Colonic mucosa (tissue), 4 donors: ENCODE results near the gene SEC11A. TPM values are rescaled to one million over a fixed set of nuclear protein-coding genes. Genes with fewer than 3 reads are reported as not detected.
A peak's percentile ranks its signal among the peaks of the same experiment; 100 is the strongest.

Experiments
- DNase-seq: peaks from one replicate; pipeline ENCODE4 v3.0.0-alpha.2; 2020
- H3K27ac ChIP-seq: fragments of 200-600 bp; one replicate; pipeline ENCODE4 v1.8.0; 2021
- H3K27me3 ChIP-seq: fragments of 200-600 bp; one replicate; pipeline ENCODE4 v1.8.0; 2021
- H3K36me3 ChIP-seq: fragments of 200-600 bp; one replicate; pipeline ENCODE4 v1.8.0; 2021
- H3K4me1 ChIP-seq: fragments of 200-600 bp; one replicate; pipeline ENCODE4 v1.8.0; 2021; ENCODE audit warnings: mild to moderate bottlenecking
- H3K4me3 ChIP-seq: fragments of 200-600 bp; one replicate; pipeline ENCODE4 v1.8.0; 2021
- H3K9ac ChIP-seq, 2 donors: one replicate each; pipeline ENCODE4 v1.7.0; 2013; ENCODE audit warnings: control low read depth in 2 of 2, low read depth in 2 of 2, low read length in 2 of 2
- H3K9me3 ChIP-seq: fragments of 200-600 bp; one replicate; pipeline ENCODE4 v1.8.0; 2021
- CTCF ChIP-seq: fragments of 200-600 bp; IDR thresholded peaks from one replicate; pipeline ENCODE4 v1.8.0; 2022; ENCODE audit warnings: antibody characterized with exemption, mild to moderate bottlenecking
- intact Hi-C: fragments of 100-400 bp; cut with DNase I; formaldehyde crosslinking; loops from one replicate; pipeline ENCODE4 v1.14.1; 2022
- total RNA-seq, 2 donors: library from RNA; stranded (reverse); fragmentation: NEBNext Ultra II Directional in 1 of 2; extraction: Animal tissue kit (Norgen Biotek cat#: 25700) in 1 of 2; gene quantifications; one replicate each; pipeline ENCODE4 v1.2.1, GENCODE V29; 2021
- donor health status: healthy.
- donor health status: DM: no; HTN: no; CAD: no.
- donor health status: DM: no; HTN: no; CAD: no.

Gene SEC11A
- total RNA-seq, 2 donors from 2014 or later: 146 to 154 TPM

- H3K9ac ChIP-seq: peak overlapping the region; percentile 12 to 62
- H3K36me3 ChIP-seq: no peaks in the 10 kb centered on the region
- H3K9me3 ChIP-seq: no peaks in the 10 kb centered on the region
- no peak for DNase-seq
- intact Hi-C loops: loop anchor here (10.0 kb wide), 1 partner anchor 56 kb away; the partner anchor contains the start of gene SEC11A
- H3K27me3 ChIP-seq: no peaks in the 10 kb centered on the region
- TF ChIP-seq CTCF: no peak
- peak overlapping the region; percentile 61 for H3K27ac ChIP-seq
- peak overlapping the region; percentile 65 for H3K4me3 ChIP-seq
- no peaks in the 10 kb centered on the region for H3K4me1 ChIP-seq
Measured at GRCh38 chr15:84658788-84659411, 57.0 kb downstream of the SEC11A start.

DNA sequence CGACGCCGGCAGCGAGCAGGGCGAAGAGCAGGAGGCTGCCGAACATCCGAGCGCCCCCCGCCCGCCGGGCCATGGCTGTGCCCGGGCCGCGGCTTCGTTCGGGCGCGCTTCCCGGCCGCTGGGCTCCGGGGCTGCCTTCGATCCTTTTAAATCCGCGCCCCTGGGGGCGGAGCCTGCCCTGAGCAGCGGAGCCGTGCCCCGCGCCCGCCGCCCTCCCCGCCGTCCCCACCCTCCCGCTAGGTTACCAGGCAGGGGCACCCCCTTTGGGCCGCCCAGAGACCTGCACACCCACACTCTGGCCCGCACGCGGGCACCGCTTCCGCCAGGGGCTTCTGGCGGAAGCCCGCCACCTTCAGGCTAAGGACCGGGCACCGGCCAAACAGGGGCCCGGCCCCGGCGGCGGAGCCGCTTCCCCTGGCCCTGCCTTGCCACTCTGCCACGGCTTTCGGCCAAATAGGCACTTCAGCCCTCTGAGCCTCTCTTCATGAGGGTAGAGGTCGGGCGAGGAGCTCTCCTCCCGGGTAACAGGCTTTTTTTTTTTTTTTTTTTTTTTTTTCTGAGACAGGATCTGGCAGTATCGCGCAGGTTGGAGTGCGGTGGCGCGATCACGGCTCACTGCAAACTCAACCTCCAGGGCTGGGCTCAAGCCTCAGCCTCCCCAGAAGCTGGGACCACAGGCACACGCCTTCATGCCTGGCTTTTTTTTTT, 57.7 kb downstream of the SEC11A start, which contains the start of gene NMB:
NMB (minus strand) TSS at position 120 of the 708 bp plus-strand sequence; CDS start at position 73, 47 bp downstream.
- H3K4me3 ChIP-seq: peak within 1 kb of the TSS; percentile 65
- DNase-seq: peak; percentile 84
- peak within 1 kb of the TSS; percentile 62 to 65 for H3K9ac ChIP-seq
- H3K4me1 ChIP-seq: peaks cover 2% of the 10 kb centered on the region
- TF ChIP-seq CTCF: peak; percentile 42
- no peaks in the 10 kb centered on the region for H3K36me3 ChIP-seq
- H3K9me3 ChIP-seq: no peaks in the 10 kb centered on the region
- H3K27ac ChIP-seq: peak within 1 kb of the TSS; percentile 61
- intact Hi-C loops: loop anchor here (10.0 kb wide), 1 partner anchor 57 kb away; the partner anchor contains the start of gene SEC11A
- no peaks in the 10 kb centered on the region for H3K27me3 ChIP-seq

DNA sequence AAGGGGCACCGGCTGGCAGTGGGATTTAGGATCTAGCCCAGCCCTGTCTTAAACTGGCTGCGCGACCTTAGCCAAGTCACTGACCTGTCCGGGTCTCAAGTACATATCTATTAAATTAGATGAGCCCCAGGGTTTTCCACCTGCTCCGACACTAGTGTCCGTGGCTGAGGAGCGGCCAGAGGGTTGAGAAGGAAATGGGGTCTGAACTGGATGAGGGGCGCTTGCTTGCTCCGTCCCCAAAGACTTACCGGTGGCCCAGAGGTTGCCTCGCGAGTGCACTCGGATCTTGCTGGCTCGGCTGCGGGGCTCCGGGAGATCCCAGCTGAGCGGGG, 58.2 kb downstream of the SEC11A start:
- no peak for DNase-seq
- H3K4me1 ChIP-seq: peaks cover 5% of the 10 kb centered on the region

DNA sequence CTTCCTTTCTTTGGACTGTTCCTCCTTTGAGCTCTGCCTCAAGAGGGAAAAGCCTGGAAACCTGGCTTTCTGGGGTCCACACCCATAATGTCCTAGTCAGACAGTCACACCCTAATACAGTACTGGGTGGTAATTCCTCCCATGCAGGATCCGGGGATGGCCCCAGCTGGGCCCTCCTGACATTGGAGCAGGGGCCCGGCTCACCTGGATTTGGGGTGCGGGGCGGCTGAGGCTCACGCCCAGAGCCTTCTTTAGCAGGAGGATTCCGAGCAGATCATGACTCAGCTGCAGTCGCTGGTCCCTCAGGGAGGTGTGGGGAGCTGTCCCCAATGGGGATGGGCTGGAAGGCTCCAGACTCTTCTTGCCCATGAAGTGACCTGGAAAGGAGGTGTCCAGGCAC, 59.0 kb downstream of the SEC11A start:
- DNase-seq: no peak
- Histone ChIP-seq H3K9me3 (no peaks in the 10 kb centered on the region), H3K36me3 (no peaks in the 10 kb centered on the region), H3K27ac (no peak overlapping the region), H3K9ac (peak overlapping the region in 1 of 2 donors; percentile 62), H3K4me3 (no peak overlapping the region), H3K27me3 (no peaks in the 10 kb centered on the region), H3K4me1 (peaks cover 5% of the 10 kb centered on the region)
- intact Hi-C loops: loop anchor here (10.0 kb wide), 1 partner anchor 58 kb away; the partner anchor contains the start of gene SEC11A
- no peak for TF ChIP-seq CTCF

More for the DNA sequence above, 58.2 kb downstream of the SEC11A start:
- Histone ChIP-seq H3K27ac (peak overlapping the region; percentile 61), H3K27me3 (no peaks in the 10 kb centered on the region), H3K9me3 (no peaks in the 10 kb centered on the region), H3K9ac (peak overlapping the region; percentile 62 to 65), H3K36me3 (no peaks in the 10 kb centered on the region), H3K4me3 (peak overlapping the region; percentile 65)
- TF ChIP-seq CTCF: no peak
- intact Hi-C loops: loop anchor here (10.0 kb wide), 1 partner anchor 57 kb away; the partner anchor contains the start of gene SEC11A

- Histone ChIP-seq H3K9ac (peak overlapping the region; percentile 68 to 82), H3K4me3 (peak overlapping the region; percentile 81), H3K9me3 (no peaks in the 10 kb centered on the region), H3K27me3 (no peaks in the 10 kb centered on the region), H3K27ac (peak overlapping the region; percentile 86), H3K36me3 (no peaks in the 10 kb centered on the region), H3K4me1 (peaks cover 5% of the 10 kb centered on the region)
- DNase-seq: peak; percentile 89
- TF ChIP-seq CTCF: peak; percentile 57
- intact Hi-C loops: loop anchor here (10.0 kb wide), 1 partner anchor 60 kb away; the partner anchor contains the start of gene SEC11A
Measured at GRCh38 chr15:84654689-84655453, 61.1 kb downstream of the SEC11A start.
